Activated CD8-positive, alpha-beta memory T cell treated with anti-CD3 and anti-CD28 coated beads for 24 hours (primary cell): ENCODE measurements around the gene CIDEC.
"Not testable (repeated sequence)": the region's sequence is repeated elsewhere in the genome, so short reads cannot be mapped to it uniquely, and the experiment has no call there.

Experiments
- DNase-seq: peaks from one replicate; pipeline ENCODE4 v3.0.0-alpha.2; 2020

Gene CIDEC

GRCh38 chr3:9900965-9901415, 20.9 kb upstream of the CIDEC start:
- not testable (repeated sequence) for DNase-seq

- DNase-seq = no peak
These were observed 19.3 kb upstream of the CIDEC start for GRCh38 chr3:9899289-9899791.

DNA sequence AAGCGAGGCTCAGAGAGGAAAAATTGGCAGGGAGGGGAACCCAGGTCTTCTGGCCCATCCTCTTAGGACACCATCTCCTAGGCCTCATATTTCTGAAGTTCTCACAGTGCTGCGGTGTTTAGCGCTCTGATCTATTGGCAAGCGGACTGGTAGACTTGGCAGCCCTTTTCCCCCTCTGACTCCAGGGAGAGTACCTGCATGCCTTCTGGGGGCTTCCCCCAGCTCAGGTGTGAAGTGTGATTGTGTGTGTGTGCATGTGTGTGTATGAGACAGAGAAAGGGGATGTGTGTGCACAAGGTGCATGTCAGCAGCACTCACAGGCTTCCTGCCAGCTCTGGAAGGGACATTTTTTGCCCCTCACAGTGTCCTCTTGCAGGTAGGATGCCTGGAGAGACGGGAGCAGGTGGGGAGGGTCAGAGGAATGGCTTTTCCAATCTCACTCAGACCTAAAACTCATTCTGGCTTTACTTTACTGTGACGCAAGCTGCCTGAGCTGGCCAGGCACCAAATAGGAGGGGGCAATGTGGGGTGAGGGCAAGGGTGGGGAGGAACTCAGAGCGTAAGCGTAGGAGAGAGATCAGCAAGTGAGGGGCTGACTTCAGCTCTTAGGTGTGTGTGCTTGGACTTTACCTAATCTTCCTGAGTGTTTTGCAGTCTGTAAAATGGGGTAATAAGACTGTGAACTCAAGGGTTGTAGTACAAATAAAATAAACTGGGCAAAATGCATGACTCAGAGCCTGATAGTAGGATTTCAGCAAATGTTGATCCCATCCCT, 18.6 kb upstream of the CIDEC start:
- no peak for DNase-seq

DNA sequence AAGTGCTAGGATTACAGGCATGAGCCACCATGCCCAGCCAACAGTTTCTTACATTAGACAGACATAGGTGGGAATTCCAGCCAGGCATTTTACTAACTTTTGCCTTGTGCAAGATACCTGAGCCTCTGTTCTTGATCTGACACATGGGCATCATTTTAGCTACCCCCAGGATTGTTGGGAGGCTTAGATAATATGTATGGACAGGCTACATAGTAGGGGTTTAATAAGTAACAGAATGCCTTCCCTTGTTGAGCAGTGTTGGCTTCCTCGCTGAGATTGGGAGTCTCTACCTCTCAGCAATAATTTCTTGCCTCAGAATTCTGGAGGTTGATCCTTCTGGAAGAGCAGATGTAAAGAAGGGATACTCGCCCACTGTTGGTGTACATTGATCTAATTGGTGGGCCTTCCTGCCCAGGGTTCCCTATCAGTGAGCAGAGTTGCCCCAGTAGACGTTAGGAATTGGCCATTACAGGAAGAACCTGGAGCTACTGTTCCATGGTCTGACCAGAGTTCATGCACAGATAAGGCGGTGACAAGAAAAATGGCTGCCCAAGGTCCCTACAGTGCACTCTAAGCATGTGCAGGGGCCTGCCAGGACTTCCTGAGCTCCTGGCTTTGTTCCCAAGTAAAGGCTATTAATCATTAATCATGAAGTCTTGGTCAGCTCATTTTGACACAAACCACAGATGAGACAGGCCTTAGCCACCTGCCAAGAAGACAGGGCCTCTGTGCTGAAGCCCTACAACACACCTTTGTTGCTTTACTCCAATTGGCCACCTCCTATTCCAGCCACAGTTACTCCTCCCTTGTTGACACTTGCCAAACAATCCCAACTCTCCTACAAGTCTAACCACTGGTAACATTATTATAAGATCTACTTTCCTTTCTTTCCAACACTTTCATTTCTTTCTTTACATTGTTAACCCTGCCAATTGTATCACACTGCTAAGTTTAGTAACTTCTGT, 17.6 kb upstream of the CIDEC start:
- no peak for DNase-seq

GRCh38 chr3:9896755-9897407, 16.8 kb upstream of the CIDEC start:
- DNase-seq = not testable (repeated sequence)

GRCh38 chr3:9895715-9896114, 15.7 kb upstream of the CIDEC start:
- not testable (repeated sequence) for DNase-seq

DNA sequence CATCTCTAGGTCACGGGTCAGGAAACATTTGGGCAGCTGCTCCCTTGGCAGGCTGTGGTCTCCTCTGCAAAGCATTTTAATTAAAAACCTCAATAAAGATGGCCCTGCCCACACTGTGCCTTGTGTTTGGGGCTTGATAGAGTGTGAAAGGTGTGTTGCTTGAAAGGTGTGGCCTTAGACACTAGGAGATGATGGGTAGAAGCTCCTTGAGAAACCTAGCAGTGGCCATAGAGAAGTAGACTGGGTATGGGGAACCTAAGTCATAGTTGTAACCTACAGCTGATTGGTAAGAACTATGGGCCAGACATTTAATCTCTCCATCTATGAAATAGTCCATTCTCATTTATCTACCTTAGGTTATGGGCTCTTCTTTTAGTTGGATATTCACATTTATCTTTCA, 13.7 kb upstream of the CIDEC start:
- DNase-seq = no peak

GRCh38 chr3:9891072-9891622, 11.1 kb upstream of the CIDEC start:
- DNase-seq = no peak

- DNase-seq = peak; percentile 98
These were observed 10.4 kb upstream of the CIDEC start, which contains the start of gene JAGN1 for GRCh38 chr3:9890249-9891071. Gene JAGN1 (plus strand): TSS chr3:9890610. CDS start chr3:9890723, 113 bp downstream.

DNA sequence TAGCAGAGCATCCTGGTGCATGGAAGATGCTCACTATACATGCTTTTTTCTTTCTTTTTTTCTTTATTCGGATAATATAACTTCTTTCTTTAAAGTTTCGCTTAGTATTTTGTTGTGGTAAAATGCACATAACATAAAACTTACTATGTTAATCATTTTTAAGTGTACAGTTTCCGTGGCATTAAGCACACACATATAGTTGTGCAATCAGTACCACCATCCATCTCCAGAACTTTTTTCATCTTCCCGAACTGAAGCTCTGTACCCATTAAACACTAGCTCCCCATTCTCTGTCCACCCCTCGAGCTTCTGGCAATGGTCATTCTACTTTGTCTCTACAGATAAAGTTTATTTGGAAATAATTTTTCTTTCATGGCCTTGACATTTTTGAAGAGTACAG, 9.4 kb upstream of the CIDEC start:
- DNase-seq = no peak

- DNase-seq = no peak
These were observed 8.5 kb upstream of the CIDEC start for GRCh38 chr3:9888540-9888939.

DNA sequence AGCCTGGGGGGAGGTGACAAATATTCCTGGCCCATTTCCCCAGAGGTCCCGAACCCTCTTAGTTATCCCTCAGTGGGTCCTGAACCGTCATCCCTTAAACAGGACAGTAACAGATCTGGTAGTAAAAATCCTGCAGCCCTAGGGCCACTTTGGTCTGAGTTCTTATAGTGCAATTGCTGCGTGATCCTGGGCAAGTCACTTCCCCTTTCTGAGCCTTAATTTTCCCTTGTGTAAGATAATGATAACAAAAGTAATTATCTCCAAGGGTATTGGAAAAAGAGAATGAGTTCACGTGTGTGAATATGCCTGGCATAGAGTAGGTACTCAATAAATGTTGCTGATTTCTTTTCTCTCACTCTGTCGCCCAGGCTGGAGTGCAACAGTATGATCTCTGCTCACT, 7.4 kb upstream of the CIDEC start:
- DNase-seq = no peak

DNA sequence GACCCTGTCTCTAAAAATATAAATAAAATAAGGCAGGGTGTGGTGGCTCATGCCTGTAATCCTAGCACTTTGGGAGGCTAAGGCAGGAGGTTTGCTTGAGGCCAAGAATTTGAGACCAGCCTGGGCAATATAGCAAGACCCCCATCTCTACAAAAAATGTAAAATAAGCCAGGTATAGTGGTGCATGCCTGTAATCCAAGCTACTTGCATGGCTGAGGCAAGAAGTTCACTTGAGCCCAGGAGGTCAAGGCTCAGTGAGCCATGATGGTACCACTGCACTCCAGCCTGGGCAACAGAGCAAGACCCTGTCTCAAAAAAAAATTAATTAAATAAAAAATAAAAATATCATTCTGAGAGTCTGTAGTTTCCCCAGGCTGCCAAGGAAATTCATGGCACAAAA, 6.3 kb upstream of the CIDEC start:
- DNase-seq = no peak

DNA sequence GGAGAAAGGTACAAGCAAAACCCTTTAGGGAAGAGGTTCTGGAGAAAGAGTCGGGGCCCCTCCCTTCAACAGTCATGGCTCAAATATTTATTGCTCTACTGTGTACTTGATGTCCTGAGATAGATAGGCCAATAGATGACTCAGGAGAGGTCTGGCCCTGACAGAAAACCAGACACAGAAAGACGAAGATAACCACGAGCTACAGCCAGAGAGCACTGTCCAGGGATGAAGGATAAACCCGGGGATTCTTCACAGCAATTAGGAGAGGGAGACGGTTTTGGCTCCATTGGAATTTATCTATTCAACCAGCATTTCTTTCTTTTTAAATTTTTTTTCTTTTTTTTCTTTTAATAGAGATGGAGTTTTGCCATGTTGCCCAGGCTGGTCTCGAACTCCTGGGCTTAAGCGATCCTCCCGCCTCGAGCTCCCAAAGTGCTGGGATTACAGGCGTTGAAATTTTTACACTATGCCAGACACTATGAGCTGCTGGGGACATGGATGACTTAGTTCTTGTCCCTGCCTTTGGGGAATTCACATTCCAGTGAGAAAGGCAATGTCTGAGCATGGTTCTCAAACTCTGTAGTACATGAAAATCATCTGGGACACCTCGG, 4.6 kb upstream of the CIDEC start:
- DNase-seq = no peak

- no peak for DNase-seq
These were observed 3.9 kb upstream of the CIDEC start for GRCh38 chr3:9883706-9884554.

DNA sequence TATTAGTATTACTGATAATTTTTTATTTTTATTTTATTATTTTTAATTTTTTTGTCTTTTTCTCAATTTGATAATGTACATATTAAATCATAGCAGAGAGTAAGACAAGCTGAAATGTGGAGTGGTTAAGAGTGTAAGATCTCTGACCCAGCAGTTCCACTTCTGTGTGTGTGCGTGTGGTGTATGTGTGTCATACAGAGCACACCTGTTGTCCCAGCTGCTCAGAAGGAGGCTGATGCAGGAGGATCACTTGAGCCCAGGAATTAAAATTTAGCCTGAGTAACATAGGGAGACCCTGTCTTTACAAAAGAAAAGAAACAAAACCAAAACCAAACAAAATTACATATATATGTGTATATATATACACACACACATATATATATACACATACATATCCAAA, 1.4 kb upstream of the CIDEC start:
- DNase-seq = no peak

GRCh38 chr3:9878700-9879099, 1.4 kb downstream of the CIDEC start:
- no peak for DNase-seq

DNA sequence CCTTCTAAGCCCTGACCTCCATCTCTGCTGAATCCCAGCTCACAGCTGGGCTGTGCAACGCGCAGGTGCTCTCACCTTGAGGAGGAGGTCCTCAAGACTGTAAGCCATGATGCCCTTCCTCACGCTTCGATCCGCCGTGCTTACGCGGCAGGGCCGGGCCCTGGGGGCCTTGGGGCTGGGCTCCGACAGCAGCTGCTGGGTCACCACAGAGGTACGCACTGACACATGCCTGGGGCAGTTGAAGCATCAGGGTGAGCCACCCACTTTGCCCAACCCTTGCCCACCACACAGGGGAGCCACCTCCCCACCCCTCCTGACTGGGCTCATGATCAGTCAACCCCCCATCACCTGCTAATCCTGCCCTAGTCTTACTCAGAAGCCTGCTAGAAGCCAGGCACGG, 3.1 kb downstream of the CIDEC start:
- no peak for DNase-seq

DNA sequence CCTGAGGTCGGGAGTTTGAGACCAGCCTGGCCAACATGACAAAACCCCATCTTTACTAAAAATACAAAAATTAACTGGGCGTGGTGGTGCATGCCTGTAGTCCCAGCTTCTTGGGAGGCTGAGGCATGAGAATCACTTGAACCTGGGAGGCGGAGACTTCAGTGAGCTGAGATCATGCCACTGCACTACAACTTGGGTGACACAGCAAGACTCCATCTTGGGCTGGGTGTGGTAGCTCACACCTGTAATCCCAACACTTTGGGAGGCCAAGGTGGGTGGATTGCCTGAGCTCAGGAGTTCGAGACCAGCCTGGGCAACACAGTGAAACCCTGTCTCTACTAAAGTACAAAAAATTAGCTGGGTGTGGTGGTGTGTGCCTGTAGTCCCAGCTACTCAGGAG, 3.8 kb downstream of the CIDEC start:
- not testable (repeated sequence) for DNase-seq

GRCh38 chr3:9875448-9875847, 4.6 kb downstream of the CIDEC start:
- DNase-seq = no peak
